Epithelial cell of proximal tubule (primary cell): ENCODE data around the gene PITHD1. TPM values are rescaled to one million over a fixed set of nuclear protein-coding genes. Genes with fewer than 3 reads are reported as not detected.
"Not testable (repeated sequence)": the region's sequence is repeated elsewhere in the genome, so short reads cannot be mapped to it uniquely, and the experiment has no call there.

Experiments used
- DNase-seq: peaks from one replicate; pipeline ENCODE4 v3.0.0-alpha.2; 2011; ENCODE audit warnings: low read depth
- H3K4me3 ChIP-seq: 2 replicates; pipeline ENCODE4 v1.5.1; 2011; ENCODE audit warnings: low read depth, mild to moderate bottlenecking, low read length
- total RNA-seq: library from RNA; depleted of rRNA; stranded (reverse); fragments of >200 nt; gene quantifications from 2 replicates; pipeline ENCODE4 v1.2.3, GENCODE V29; 2015
- TF ChIP-seq, protein P1 (sequence below): conservative IDR thresholded peaks from 2 replicates; pipeline ENCODE4 v1.5.1; 2012; ENCODE audit warnings: low read depth, mild to moderate bottlenecking, low read length

Gene PITHD1
- total RNA-seq, 1 donor from 2014 or later: 39.0 TPM

DNA sequence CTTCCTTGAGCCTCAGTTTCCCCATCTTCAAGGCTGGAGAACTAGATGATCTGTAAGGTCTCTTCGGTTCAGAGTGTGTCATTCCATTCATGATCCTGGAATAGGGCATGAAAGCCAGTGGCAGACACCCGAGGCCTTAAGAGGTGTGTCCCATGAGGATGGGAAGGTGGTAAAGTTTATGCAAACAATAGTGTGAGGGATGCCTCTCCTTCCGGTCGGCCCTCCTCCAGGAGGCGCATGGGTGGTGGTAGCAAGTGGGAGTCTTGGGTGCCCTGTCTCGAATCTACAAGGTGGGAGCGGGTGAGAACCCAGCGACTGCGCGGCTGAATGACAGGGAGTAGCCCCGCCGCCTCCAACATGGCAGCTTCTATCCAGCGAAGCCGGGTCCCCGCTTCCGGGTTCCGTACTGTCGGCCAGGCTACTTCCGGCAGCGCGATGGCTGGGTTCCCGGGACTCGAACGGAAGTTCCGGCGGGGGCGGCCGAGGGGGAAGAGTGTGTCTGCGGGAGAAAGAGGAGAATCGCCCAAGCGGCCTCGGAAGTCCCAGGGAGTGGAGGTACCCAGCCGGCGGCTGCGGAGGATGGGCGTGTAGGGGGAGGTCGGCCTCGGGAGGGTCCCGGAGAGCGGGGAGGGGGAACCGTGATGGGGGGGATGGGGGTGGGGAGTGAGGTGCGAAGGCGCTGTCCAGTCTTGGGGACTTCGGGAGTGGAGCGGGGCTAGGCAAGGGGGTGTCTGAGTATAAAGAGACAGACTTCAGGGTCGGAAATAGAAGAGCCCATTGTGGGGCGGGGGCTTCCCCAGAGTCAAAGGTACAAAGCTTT lies 12.7 kb downstream of the PITHD1 start, which contains the start of gene LYPLA2:
Gene LYPLA2, plus strand, starts transcription at position 450 of the 820 bp plus-strand sequence. CDS start 1,538 bp downstream, outside the sequence.
- TF ChIP-seq, protein P1, sequence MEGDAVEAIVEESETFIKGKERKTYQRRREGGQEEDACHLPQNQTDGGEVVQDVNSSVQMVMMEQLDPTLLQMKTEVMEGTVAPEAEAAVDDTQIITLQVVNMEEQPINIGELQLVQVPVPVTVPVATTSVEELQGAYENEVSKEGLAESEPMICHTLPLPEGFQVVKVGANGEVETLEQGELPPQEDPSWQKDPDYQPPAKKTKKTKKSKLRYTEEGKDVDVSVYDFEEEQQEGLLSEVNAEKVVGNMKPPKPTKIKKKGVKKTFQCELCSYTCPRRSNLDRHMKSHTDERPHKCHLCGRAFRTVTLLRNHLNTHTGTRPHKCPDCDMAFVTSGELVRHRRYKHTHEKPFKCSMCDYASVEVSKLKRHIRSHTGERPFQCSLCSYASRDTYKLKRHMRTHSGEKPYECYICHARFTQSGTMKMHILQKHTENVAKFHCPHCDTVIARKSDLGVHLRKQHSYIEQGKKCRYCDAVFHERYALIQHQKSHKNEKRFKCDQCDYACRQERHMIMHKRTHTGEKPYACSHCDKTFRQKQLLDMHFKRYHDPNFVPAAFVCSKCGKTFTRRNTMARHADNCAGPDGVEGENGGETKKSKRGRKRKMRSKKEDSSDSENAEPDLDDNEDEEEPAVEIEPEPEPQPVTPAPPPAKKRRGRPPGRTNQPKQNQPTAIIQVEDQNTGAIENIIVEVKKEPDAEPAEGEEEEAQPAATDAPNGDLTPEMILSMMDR: peak; percentile 15
- DNase-seq: no peak

DNA sequence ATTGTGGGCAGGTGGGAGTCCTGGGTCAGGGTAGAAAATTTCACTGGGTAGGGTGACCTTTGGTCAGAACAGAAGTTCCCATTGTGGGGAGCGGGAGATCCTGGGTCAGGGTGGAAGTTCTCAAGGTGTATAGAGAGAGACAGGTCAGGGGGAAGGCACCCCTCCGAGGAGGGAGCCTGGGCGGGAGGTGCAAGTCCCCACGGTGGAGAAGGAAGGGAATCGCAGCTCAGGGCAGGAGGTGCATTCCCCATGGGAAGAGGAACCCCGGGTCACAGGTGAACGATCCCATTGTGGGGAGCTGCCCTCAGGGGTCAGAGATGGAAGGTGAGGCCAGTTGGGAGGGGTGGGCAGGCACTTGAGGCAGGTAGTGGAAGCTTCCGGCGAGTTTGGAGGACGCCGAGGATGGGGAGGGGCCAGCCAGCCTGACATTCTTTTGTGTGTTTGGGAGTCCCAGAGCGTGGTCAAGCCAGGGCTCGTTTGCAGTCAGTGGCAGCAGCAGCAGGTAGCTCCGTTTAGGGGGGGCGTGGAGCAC lies 13.4 kb downstream of the PITHD1 start:
- TF ChIP-seq, protein P1: no peak
- peak overlapping the region; percentile 97 for H3K4me3 ChIP-seq
- DNase-seq: no peak

More for the DNA sequence above, 12.7 kb downstream of the PITHD1 start, which contains the start of gene LYPLA2:
- H3K4me3 ChIP-seq: peak within 1 kb of the TSS; percentile 97

DNA sequence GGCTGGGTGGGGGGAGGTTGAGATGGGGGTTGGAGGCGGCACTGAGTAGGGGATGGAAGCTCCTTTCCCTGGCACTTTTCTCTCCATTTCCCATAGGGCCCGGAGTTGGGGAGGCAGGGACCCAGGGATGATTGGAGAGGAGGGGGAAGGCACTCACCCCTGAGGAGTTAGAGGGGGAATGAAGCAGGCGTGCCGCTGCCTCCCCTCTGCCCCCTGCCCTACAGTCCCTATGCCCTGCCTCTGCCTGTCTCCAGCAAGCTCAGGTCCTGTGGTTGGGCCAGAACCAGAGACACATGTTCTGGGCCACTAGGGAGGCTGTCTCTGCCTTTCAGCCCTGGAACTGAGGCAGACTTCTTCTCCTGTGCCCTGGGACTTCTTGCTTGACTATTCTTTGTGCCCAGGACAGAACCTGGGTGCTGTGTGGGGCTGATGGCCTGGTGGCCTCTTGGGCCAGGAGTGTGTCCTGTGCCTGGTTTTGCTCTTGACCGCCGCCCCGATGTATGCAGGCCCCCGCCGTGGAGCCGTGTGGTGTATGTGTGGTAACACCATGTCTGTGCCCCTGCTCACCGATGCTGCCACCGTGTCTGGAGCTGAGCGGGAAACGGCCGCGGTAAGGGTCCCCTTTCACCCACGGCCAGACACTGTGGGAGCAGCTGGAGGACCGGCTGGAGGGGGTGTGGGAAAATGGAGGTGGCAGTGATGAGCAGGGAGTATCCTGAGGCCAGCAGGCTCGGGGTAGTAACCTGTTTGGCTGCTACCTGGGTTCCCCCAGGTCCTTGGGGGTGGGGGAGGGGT lies 14.1 kb downstream of the PITHD1 start:
- peak overlapping the region; percentile 97 for H3K4me3 ChIP-seq
- DNase-seq: no peak
- TF ChIP-seq, protein P1: no peak

DNA sequence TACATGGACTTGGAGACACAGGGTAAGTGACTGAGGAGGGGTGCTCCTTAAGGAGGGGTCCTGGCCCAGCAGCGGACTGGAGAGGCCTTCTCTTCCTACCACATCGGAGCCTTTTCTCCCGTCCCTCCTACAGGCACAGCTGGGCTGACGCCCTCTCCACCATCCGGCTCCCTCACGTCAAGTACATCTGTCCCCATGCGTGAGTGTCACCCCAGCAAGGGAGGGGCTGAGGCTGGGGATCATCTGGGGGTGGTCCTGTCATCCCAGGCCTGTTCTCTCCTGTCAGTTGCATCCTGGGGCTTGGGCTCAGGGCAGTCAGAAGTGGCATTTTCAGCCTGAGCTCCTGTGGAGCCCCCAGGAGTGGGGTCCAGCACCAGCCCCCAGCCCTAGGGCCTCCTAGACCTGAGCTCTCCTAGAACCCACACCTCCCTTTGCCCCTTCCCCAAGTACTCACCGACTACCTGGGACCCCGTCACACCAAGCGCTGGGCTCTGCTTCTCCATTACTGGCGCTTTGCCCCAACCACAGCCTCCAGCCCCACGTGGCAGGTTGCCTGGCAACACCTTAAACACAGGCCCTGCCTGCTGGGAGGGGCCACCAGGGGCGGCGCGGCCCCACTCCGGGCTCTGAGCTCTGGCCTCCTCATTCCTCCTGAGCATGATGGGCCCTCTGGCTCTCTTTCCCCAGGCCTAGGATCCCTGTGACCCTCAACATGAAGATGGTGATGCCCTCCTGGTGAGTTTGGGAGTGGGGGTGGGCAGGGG lies 15.0 kb downstream of the PITHD1 start:
- H3K4me3 ChIP-seq: peak overlapping the region; percentile 97
- DNase-seq: no peak
- TF ChIP-seq, protein P1: no peak

DNA sequence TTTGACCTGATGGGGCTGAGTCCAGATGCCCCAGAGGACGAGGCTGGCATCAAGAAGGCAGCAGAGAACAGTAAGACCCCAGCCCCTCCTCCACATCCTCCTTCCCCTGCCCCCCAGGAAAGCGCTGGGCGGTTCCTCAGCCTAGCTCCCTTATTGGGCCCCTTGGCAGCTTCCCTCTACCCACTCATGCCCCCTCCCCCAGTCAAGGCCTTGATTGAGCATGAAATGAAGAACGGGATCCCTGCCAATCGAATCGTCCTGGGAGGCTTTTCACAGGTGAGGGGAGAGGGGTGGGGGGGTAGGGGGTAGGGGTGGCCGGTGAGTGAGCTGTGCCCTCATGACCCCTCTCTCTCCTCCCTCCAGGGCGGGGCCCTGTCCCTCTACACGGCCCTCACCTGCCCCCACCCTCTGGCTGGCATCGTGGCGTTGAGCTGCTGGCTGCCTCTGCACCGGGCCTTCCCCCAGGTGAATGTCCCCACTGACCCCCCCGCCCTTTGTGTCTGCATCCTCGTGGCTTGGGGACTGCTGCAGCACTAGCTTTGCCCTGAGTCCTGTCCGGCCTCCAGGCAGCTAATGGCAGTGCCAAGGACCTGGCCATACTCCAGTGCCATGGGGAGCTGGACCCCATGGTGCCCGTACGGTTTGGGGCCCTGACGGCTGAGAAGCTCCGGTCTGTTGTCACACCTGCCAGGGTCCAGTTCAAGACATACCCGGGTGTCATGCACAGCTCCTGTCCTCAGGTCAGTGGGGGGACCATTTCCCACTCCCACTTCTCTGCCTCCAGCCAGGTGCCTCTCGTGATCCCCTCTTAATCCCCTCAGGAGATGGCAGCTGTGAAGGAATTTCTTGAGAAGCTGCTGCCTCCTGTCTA lies 15.9 kb downstream of the PITHD1 start:
- TF ChIP-seq, protein P1: no peak
- no peak overlapping the region for H3K4me3 ChIP-seq
- DNase-seq: no peak

DNA sequence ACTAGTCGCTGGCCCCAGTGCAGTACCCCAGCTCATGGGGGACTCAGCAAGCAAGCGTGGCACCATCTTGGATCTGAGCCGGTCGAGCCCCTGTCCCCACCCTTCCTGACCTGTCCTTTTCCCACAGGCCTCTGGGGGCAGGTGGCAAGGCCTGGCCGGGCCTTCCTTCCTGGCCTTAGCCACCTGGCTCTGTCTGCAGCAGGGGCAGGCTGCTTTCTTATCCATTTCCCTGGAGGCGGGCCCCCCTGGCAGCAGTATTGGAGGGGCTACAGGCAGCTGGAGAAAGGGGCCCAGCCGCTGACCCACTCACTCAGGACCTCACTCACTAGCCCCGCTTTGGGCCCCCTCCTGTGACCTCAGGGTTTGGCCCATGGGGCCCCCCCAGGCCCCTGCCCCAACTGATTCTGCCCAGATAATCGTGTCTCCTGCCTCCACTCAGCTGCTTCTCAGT lies 16.5 kb downstream of the PITHD1 start:
- not testable (repeated sequence) for H3K4me3 ChIP-seq, DNase-seq
